ENCODE data around the gene AOC3.
"Not testable (repeated sequence)": the region's sequence is repeated elsewhere in the genome, so short reads cannot be mapped to it uniquely, and the experiment has no call there.

AOC3 gene

DNA sequence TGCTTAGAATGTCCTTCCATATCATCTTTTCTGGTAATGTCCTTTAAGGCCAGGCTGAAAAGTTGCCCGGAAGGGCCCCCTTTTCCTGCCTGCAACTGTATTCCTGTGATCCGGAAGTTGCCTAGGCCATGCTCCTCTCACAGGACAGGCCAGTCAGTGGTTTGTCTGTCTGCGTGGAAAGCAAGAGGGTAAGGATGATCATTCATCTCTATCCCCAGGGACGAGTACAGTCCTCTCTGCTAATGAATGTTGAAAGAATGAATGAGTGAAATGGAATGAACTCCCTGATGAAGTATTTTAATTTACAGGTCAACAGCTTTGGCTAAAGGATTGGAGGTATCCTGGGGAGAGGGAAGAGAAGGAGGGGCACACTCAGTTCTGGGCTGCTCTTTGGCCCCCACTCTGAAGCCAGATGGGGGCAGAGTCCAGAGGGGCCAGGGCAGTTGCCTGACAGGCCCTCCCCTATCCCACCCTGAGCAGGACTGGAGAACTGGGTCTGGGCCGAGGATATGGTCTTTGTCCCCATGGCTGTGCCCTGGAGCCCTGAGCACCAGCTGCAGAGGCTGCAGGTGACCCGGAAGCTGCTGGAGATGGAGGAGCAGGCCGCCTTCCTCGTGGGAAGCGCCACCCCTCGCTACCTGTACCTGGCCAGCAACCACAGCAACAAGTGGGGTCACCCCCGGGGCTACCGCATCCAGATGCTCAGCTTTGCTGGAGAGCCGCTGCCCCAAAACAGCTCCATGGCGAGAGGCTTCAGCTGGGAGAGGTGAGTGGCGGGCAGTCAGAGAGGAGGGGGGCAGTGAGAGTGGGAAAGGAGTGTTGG lies 3.2 kb downstream of the AOC3 start:
- Histone ChIP-seq H2BK120ac (ENCODE audit: low read depth, low read length) (no peak overlapping the region), H3K79me1 (ENCODE audit: low read length) (no peaks in the 10 kb centered on the region), H3K9ac (ENCODE audit: low read length) (no peak overlapping the region), H3K4me1 (ENCODE audit: control insufficient read depth, low read depth, low read length) (no peaks in the 10 kb centered on the region), H2BK15ac (replicated peaks; ENCODE audit: low read depth) (no peak overlapping the region), H3K18ac (ENCODE audit: low read length) (no peak overlapping the region), H2AK5ac (ENCODE audit: low read length) (no peak overlapping the region), H3K56ac (ENCODE audit: low read length) (no peak overlapping the region), H3K4me2 (ENCODE audit: low read length) (no peak overlapping the region), H3K27ac (ENCODE audit: low read depth, low read length) (no peak overlapping the region), H4K5ac (ENCODE audit: low read length) (no peak overlapping the region), H3K23ac (ENCODE audit: low read length) (no peak overlapping the region), H3K79me2 (ENCODE audit: control insufficient read depth, insufficient read depth, low read length) (no peaks in the 10 kb centered on the region), H3K4ac (ENCODE audit: low read depth, low read length) (no peak overlapping the region), H4K8ac (ENCODE audit: low read depth, low read length) (no peak overlapping the region), H3K36me3 (ENCODE audit: control insufficient read depth, insufficient read depth, low read length) (no peaks in the 10 kb centered on the region), H3K4me3 (ENCODE audit: low read length) (no peak overlapping the region), H3K27me3 (ENCODE audit: insufficient read depth, low read length, poor library complexity) (no peaks in the 10 kb centered on the region), H2BK5ac (ENCODE audit: low read length) (no peak overlapping the region)
- DNase-seq = no peak
- no CpG with 5 or more reads among the region's 15 CpGs for WGBS (ENCODE audit: extremely low coverage, insufficient coverage, low lambda C conversion rate)

- no peak overlapping the region for H3K23ac ChIP-seq (ENCODE audit: low read length)
- no peak overlapping the region for H2BK15ac ChIP-seq (replicated peaks; ENCODE audit: low read depth)
- H3K36me3 ChIP-seq (ENCODE audit: control insufficient read depth, insufficient read depth, low read length) = no peaks in the 10 kb centered on the region
- H2AK5ac ChIP-seq (ENCODE audit: low read length) = no peak overlapping the region
- no CpG with 5 or more reads among the region's 8 CpGs for WGBS (ENCODE audit: extremely low coverage, insufficient coverage, low lambda C conversion rate)
- H2BK120ac ChIP-seq (ENCODE audit: low read depth, low read length) = no peak overlapping the region
- DNase-seq = no peak
- H3K4me1 ChIP-seq (ENCODE audit: control insufficient read depth, low read depth, low read length) = no peaks in the 10 kb centered on the region
- no peak overlapping the region for H3K9ac ChIP-seq (ENCODE audit: low read length)
- H3K79me1 ChIP-seq (ENCODE audit: low read length) = no peaks in the 10 kb centered on the region
- H3K56ac ChIP-seq (ENCODE audit: low read length) = no peak overlapping the region
- no peak overlapping the region for H3K27ac ChIP-seq (ENCODE audit: low read depth, low read length)
- no peak overlapping the region for H3K4me2 ChIP-seq (ENCODE audit: low read length)
- no peak overlapping the region for H3K18ac ChIP-seq (ENCODE audit: low read length)
- no peak overlapping the region for H3K4me3 ChIP-seq (ENCODE audit: low read length)
- H3K27me3 ChIP-seq (ENCODE audit: insufficient read depth, low read length, poor library complexity) = no peaks in the 10 kb centered on the region
- H2BK5ac ChIP-seq (ENCODE audit: low read length) = no peak overlapping the region
- H4K5ac ChIP-seq (ENCODE audit: low read length) = no peak overlapping the region
- no peaks in the 10 kb centered on the region for H3K79me2 ChIP-seq (ENCODE audit: control insufficient read depth, insufficient read depth, low read length)
- H4K8ac ChIP-seq (ENCODE audit: low read depth, low read length) = no peak overlapping the region
- no peak overlapping the region for H3K4ac ChIP-seq (ENCODE audit: low read depth, low read length)
Measured at GRCh38 chr17:42855048-42855596, 4.1 kb downstream of the AOC3 start.

DNA sequence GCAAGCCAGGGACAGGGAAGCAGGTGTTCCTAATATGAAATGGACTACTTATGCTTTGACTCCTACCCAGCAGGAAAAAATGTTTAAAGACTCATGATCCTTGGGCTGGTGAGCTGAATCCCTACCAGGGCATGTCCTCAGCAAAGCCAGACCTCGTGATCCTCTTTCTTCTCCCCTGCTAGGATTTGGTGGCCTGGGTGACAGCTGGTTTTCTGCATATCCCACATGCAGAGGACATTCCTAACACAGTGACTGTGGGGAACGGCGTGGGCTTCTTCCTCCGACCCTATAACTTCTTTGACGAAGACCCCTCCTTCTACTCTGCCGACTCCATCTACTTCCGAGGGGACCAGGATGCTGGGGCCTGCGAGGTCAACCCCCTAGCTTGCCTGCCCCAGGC lies 5.1 kb downstream of the AOC3 start:
- not testable (repeated sequence) for H2AK5ac ChIP-seq (ENCODE audit: low read length); H2BK5ac ChIP-seq (ENCODE audit: low read length); H4K5ac ChIP-seq (ENCODE audit: low read length); H3K79me2 ChIP-seq (ENCODE audit: control insufficient read depth, insufficient read depth, low read length); H3K9ac ChIP-seq (ENCODE audit: low read length); H3K27me3 ChIP-seq (ENCODE audit: insufficient read depth, low read length, poor library complexity); H3K36me3 ChIP-seq (ENCODE audit: control insufficient read depth, insufficient read depth, low read length); DNase-seq; H3K18ac ChIP-seq (ENCODE audit: low read length); H3K4me1 ChIP-seq (ENCODE audit: control insufficient read depth, low read depth, low read length); H3K27ac ChIP-seq (ENCODE audit: low read depth, low read length); H3K4ac ChIP-seq (ENCODE audit: low read depth, low read length); H3K4me3 ChIP-seq (ENCODE audit: low read length); H2BK15ac ChIP-seq (replicated peaks; ENCODE audit: low read depth); H3K23ac ChIP-seq (ENCODE audit: low read length); H3K79me1 ChIP-seq (ENCODE audit: low read length); H4K8ac ChIP-seq (ENCODE audit: low read depth, low read length); H2BK120ac ChIP-seq (ENCODE audit: low read depth, low read length); H3K56ac ChIP-seq (ENCODE audit: low read length); H3K4me2 ChIP-seq (ENCODE audit: low read length)
- WGBS (ENCODE audit: extremely low coverage, insufficient coverage, low lambda C conversion rate) = no CpG with 5 or more reads among the region's 8 CpGs

GRCh38 chr17:42856516-42856915 lies 5.5 kb downstream of the AOC3 start:
- not testable (repeated sequence) for H3K79me2 ChIP-seq (ENCODE audit: control insufficient read depth, insufficient read depth, low read length); H2BK120ac ChIP-seq (ENCODE audit: low read depth, low read length); H3K4ac ChIP-seq (ENCODE audit: low read depth, low read length); H3K9ac ChIP-seq (ENCODE audit: low read length); DNase-seq; H3K18ac ChIP-seq (ENCODE audit: low read length); H3K56ac ChIP-seq (ENCODE audit: low read length); H4K8ac ChIP-seq (ENCODE audit: low read depth, low read length); H3K27me3 ChIP-seq (ENCODE audit: insufficient read depth, low read length, poor library complexity); H3K79me1 ChIP-seq (ENCODE audit: low read length); H3K27ac ChIP-seq (ENCODE audit: low read depth, low read length); H3K36me3 ChIP-seq (ENCODE audit: control insufficient read depth, insufficient read depth, low read length); H2BK15ac ChIP-seq (replicated peaks; ENCODE audit: low read depth); H3K4me2 ChIP-seq (ENCODE audit: low read length); H3K4me1 ChIP-seq (ENCODE audit: control insufficient read depth, low read depth, low read length); H2AK5ac ChIP-seq (ENCODE audit: low read length); H3K4me3 ChIP-seq (ENCODE audit: low read length); H2BK5ac ChIP-seq (ENCODE audit: low read length); H4K5ac ChIP-seq (ENCODE audit: low read length); H3K23ac ChIP-seq (ENCODE audit: low read length)
- WGBS (ENCODE audit: extremely low coverage, insufficient coverage, low lambda C conversion rate) = no CpG with 5 or more reads among the region's 8 CpGs

DNA sequence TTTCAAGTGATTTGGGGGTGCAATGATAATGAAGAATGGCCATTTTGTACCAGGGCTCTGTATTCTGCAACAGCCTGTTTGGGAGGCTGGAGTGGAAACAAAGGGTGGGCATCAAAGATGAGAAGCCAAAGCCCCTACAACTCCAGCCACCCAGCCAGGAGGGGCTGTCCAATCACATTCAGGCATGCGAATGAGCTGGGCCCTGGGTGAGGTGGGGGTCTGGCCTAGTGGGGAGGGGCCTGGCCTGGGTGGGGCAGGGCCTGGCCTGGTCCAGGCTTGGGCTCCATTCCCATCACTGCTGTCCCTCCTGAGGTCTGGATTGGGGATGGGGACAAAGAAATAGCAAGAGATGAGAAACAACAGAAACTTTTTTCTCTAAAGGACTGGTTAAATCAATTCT lies 6.4 kb downstream of the AOC3 start:
- H2BK5ac ChIP-seq (ENCODE audit: low read length) = no peak overlapping the region
- no peak overlapping the region for H4K5ac ChIP-seq (ENCODE audit: low read length)
- no peaks in the 10 kb centered on the region for H3K27me3 ChIP-seq (ENCODE audit: insufficient read depth, low read length, poor library complexity)
- H3K4me3 ChIP-seq (ENCODE audit: low read length) = no peak overlapping the region
- no peak overlapping the region for H3K23ac ChIP-seq (ENCODE audit: low read length)
- no peaks in the 10 kb centered on the region for H3K4me1 ChIP-seq (ENCODE audit: control insufficient read depth, low read depth, low read length)
- H3K4me2 ChIP-seq (ENCODE audit: low read length) = no peak overlapping the region
- H3K79me2 ChIP-seq (ENCODE audit: control insufficient read depth, insufficient read depth, low read length) = no peaks in the 10 kb centered on the region
- no peak overlapping the region for H3K9ac ChIP-seq (ENCODE audit: low read length)
- no peak overlapping the region for H2BK15ac ChIP-seq (replicated peaks; ENCODE audit: low read depth)
- no peak overlapping the region for H3K27ac ChIP-seq (ENCODE audit: low read depth, low read length)
- H3K56ac ChIP-seq (ENCODE audit: low read length) = no peak overlapping the region
- no peak overlapping the region for H2AK5ac ChIP-seq (ENCODE audit: low read length)
- H2BK120ac ChIP-seq (ENCODE audit: low read depth, low read length) = no peak overlapping the region
- H3K36me3 ChIP-seq (ENCODE audit: control insufficient read depth, insufficient read depth, low read length) = no peaks in the 10 kb centered on the region
- WGBS (ENCODE audit: extremely low coverage, insufficient coverage, low lambda C conversion rate) = no CpG with 5 or more reads among the region's 1 CpG
- no peaks in the 10 kb centered on the region for H3K79me1 ChIP-seq (ENCODE audit: low read length)
- no peak for DNase-seq
- H3K4ac ChIP-seq (ENCODE audit: low read depth, low read length) = no peak overlapping the region
- H3K18ac ChIP-seq (ENCODE audit: low read length) = no peak overlapping the region
- H4K8ac ChIP-seq (ENCODE audit: low read depth, low read length) = no peak overlapping the region

All from mesendoderm (in vitro differentiated cells).